ENCODE measurements around the gene GALNS.
A peak's percentile ranks its signal among the peaks of the same experiment; 100 is the strongest.

GALNS gene

DNA sequence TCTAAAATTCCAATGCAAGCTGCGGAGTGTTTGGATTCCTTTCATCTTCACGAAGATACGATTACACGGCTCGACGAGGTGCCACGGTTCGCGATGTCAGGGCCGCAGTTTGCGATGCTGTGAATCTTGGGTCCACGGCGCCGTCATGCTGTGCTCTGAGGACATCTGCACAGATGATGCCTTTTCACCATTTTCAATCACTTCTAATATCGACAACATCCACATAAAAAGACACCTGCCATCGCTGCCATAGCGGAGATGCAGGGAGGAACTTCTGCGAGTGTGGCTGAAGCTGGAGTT lies 38.2 kb downstream of the GALNS start:
- no peaks in the 10 kb centered on the region for H3K27me3 Mint-ChIP-seq
- no peak for ATAC-seq
- H3K4me3 Mint-ChIP-seq: no peak overlapping the region
- no peaks in the 10 kb centered on the region for H3K9me3 Mint-ChIP-seq
- H3K4me1 Mint-ChIP-seq: no peaks in the 10 kb centered on the region
- H3K27ac Mint-ChIP-seq: no peak overlapping the region
- DNase-seq: no peak
- no peaks in the 10 kb centered on the region for H3K36me3 Mint-ChIP-seq (ENCODE audit: low read depth)

DNA sequence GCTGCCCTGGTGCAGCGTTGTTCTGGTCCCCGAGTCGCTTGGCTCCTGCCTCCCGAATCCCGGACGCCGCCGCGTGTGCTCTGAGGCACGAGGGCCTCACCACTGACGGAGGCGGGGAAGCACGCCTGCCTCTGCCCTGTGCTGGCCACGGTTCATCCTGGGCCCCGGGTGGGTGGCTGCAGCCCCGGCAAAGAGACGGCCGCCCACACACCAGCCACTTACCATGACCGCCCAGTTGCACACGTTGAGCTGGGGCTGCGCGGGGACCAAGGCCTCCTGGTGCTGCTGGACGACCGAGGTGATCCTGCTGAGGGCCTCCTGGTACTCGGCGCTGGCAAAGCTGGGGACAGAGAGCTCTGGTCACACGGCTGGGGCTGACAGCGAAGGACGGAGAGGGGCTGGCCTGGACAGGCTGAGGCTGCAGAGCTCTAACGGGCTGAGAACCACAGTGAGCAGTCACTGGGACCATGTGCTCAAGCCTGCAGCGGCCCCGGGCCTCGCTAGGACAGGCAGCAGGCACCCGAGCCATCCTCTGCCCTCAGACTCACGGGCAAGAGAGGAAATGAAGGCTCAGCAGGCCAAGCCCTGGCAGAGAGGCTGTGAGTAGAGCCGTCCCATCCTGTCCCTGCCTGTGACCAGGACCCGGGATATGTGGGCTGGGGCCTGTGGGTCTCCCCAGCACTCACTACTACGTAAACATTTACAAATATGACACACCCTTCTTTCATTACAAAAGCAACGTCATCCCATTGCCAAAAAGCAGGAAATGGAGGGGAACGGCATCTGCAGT lies 38.8 kb downstream of the GALNS start:
- no peaks in the 10 kb centered on the region for H3K4me1 Mint-ChIP-seq
- no peaks in the 10 kb centered on the region for H3K36me3 Mint-ChIP-seq (ENCODE audit: low read depth)
- ATAC-seq (no peak), DNase-seq (no peak)
- no peak overlapping the region for H3K27ac Mint-ChIP-seq
- no peak overlapping the region for H3K4me3 Mint-ChIP-seq
- no peaks in the 10 kb centered on the region for H3K9me3 Mint-ChIP-seq
- no peaks in the 10 kb centered on the region for H3K27me3 Mint-ChIP-seq

DNA sequence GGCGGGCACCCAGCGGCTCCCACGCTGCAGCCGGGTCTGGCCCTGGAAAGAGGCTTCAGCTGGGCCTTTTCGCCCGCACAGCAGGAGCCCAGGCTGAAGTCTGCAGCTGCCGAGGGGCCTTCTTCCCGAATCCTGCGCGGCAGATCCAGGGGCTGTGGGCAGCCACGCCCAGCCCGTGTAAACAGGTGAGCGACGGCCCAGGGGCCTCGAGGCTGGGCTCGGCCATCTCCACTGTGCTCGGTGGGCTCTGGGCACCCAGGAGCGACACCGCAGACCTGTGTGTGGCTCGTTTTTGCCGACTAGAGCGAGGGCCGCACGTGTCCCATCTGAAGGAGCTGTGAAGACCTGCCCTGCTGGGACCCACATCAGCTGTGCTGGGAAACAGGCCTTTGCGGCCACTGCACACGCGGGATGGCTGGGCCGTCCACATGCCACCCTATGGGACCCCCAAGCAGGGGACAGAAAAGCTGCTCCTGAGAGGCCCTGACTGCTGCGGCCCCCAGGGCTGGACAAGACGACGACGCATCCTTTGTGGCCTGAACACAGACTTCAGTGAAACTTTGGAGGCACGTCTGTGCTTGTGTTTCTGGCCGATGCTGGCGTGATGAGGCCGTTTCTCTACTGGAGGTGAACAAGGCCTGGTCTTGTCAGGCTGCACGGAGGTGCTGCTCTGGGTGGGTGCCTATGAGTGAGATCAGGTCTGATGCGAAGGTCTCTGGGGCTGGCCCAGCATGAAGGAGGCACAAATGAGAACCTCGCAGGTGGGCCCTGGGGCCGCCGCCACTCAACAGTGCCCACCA lies 39.8 kb downstream of the GALNS start:
- DNase-seq (no peak), ATAC-seq (no peak)
- Mint-ChIP-seq H3K4me3 (no peak overlapping the region), H3K4me1 (peaks cover 5% of the 10 kb centered on the region), H3K9me3 (no peaks in the 10 kb centered on the region), H3K27me3 (no peaks in the 10 kb centered on the region), H3K36me3 (ENCODE audit: low read depth) (no peaks in the 10 kb centered on the region), H3K27ac (no peak overlapping the region)

DNA sequence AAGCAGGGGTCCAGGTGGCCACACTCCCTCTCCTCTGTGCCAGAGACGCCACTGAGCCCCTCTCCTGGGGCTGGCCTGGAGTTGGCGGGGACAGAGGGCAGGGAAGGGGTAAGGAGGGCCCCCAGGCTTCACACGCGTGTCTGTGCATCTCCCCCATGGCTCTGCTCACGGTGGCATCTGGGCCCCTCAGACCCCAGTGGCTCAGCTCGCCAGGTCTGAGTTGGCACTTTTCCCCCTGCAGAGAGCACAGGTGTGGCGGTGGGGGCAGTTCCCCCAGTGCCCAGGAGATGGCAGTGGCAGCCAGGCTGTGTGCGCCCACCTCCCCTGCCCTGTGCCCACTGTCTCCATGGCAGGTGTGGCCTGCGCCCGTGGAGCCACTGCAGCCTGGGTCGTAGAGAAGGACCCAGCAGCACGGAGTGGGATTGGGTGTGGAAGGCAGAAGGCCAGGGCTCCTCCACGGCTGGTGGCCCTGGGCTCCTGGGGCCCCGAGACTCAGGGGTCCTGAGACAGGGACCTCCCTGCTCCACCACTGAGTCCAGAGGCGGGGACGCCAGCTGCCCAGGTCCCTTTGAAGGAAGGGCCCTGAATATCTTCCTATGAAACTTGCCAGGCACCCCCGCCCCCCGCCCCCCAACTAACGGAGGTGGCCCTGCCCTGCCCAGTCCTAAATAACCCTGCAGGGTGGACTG lies 40.7 kb downstream of the GALNS start:
- no peaks in the 10 kb centered on the region for H3K27me3 Mint-ChIP-seq
- peaks cover 5% of the 10 kb centered on the region for H3K4me1 Mint-ChIP-seq
- DNase-seq (peak; percentile 76), ATAC-seq (peak; percentile 11)
- no peak overlapping the region for H3K27ac Mint-ChIP-seq
- no peaks in the 10 kb centered on the region for H3K36me3 Mint-ChIP-seq (ENCODE audit: low read depth)
- H3K4me3 Mint-ChIP-seq: no peak overlapping the region
- no peaks in the 10 kb centered on the region for H3K9me3 Mint-ChIP-seq

DNA sequence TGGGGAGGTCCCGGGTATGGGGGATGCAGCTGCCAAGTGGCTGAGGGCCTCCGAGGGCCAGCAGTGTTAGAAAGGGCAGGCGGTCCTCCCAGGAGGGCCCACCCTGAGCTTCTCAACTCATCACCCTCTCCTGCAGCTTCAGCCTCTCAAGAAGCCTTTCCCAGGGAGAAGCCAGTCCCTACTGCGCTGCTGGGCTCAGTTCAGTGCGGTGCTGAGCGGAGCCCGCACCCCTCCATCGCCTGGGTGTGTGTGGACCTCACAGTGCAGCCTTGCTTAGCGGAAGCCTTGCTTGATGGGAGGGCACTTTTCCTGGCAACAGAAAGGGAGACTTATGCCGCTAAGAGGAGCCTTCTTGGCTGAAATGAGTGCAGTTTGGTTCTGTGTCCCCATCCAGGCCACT lies 41.5 kb downstream of the GALNS start:
- no peak for ATAC-seq
- no peak for DNase-seq
- no peaks in the 10 kb centered on the region for H3K9me3 Mint-ChIP-seq
- peaks cover 7% of the 10 kb centered on the region for H3K4me1 Mint-ChIP-seq
- no peak overlapping the region for H3K27ac Mint-ChIP-seq
- no peak overlapping the region for H3K4me3 Mint-ChIP-seq
- no peaks in the 10 kb centered on the region for H3K27me3 Mint-ChIP-seq
- H3K36me3 Mint-ChIP-seq (ENCODE audit: low read depth): peaks cover 6% of the 10 kb centered on the region

DNA sequence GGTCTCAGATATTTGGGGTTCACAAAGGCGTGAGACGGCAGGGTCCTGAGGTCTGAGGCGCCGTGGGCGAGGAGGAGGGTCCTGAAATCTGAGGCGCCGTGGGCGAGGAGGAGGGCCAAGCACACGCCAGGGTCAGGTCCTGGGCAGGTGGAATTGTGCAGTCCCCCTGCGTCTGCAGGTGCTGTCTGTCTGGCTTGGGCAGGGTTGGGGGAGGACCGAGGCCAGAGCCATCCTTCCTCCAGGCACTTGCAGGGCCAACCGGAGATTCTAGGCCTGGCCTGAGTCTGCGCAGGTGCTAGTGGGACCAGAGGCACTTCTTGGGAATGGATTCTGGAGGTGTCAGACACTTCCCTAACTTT lies 42.6 kb downstream of the GALNS start:
- peaks cover 16% of the 10 kb centered on the region for H3K36me3 Mint-ChIP-seq (ENCODE audit: low read depth)
- H3K4me3 Mint-ChIP-seq: peak overlapping the region; percentile 17
- ATAC-seq (no peak), DNase-seq (no peak)
- H3K27ac Mint-ChIP-seq: no peak overlapping the region
- H3K27me3 Mint-ChIP-seq: no peaks in the 10 kb centered on the region
- H3K4me1 Mint-ChIP-seq: peaks cover 15% of the 10 kb centered on the region
- no peaks in the 10 kb centered on the region for H3K9me3 Mint-ChIP-seq

DNA sequence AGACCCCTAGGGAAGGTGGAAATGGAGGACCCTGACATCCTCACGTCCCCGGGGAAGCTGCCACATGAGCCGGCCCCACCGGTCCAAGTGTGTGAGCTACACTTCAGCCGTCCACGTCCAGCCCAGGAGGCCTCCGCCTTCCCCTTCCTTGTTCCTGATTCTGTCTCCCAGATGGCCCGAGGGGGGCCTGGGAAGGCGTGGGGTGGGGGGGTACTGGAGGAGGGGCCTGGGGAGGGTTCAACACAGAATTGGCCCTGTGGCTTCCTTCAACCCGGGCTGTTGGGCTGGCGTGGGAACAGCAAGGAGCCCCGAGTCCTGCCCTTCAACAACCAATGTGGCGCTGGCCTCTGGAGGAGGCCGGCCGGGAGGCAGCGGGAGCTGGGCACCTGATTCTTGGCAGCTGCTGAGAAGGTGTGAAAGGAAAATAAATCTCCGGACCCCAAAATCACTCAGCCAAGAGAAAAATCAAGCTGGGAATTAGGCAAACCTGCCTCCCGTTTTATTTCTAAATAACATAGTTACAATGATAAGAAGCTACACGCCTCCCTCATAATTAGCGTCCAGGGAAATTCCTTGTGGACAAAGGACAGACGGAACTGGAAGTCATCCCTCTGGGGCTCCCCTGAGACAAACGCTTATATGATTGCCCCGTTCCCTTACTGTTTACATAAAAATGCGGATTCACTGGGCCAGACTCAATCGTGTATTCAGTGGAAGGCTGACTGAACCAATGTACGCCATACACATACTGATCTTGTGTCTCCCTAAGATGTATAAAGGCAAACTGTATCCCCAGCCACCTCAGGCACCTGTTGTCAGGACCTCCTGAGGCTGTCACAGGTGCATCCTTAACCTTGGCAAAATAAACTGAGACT lies 43.2 kb downstream of the GALNS start:
- Mint-ChIP-seq H3K27ac (no peak overlapping the region), H3K27me3 (no peaks in the 10 kb centered on the region), H3K4me3 (peak overlapping the region; percentile 17), H3K4me1 (peaks cover 21% of the 10 kb centered on the region), H3K9me3 (no peaks in the 10 kb centered on the region), H3K36me3 (ENCODE audit: low read depth) (peaks cover 19% of the 10 kb centered on the region)
- ATAC-seq: no peak
- DNase-seq: no peak

DNA sequence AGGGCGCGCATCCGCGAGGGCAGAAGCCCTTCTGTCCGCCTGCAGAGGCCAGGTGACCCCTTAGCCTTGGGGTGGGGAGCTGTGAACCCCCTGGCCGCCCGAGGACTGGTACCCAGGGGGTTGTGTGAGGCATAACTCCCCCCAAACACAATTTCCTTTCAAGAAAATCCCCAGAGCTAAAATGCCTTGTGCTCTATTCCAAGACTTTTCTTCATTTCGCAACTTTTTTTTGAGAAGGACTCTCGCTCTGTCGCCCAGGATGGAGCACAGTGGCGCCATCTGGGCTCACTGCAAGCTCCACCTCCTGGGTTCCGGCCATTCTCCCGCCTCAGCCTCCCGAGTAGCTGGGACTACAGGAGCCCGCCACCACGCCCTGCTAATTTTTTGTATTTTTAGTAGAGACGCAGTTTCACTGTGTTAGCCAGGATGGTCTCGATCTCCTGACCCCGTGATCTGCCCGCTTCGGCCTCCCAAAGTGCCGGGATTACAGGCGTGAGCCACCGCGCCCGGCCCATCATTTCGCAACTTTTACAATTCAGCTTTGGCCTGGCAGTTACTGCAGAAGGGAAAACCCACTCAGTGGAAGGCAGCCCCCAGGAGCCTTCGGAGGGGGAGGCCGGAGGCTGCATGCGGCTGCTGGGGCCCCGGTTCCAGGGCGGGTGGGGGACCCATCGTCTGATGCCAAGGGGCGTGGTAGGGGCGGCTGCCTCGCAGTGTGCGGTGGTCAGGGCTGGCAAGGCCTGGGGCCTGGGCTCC lies 44.1 kb downstream of the GALNS start:
- Mint-ChIP-seq H3K36me3 (ENCODE audit: low read depth) (peaks cover 26% of the 10 kb centered on the region), H3K9me3 (no peaks in the 10 kb centered on the region), H3K4me1 (peaks cover 22% of the 10 kb centered on the region), H3K27ac (peak overlapping the region; percentile 86), H3K27me3 (no peaks in the 10 kb centered on the region), H3K4me3 (peak overlapping the region; percentile 87)
- ATAC-seq (no peak), DNase-seq (peak; percentile 36)

DNA sequence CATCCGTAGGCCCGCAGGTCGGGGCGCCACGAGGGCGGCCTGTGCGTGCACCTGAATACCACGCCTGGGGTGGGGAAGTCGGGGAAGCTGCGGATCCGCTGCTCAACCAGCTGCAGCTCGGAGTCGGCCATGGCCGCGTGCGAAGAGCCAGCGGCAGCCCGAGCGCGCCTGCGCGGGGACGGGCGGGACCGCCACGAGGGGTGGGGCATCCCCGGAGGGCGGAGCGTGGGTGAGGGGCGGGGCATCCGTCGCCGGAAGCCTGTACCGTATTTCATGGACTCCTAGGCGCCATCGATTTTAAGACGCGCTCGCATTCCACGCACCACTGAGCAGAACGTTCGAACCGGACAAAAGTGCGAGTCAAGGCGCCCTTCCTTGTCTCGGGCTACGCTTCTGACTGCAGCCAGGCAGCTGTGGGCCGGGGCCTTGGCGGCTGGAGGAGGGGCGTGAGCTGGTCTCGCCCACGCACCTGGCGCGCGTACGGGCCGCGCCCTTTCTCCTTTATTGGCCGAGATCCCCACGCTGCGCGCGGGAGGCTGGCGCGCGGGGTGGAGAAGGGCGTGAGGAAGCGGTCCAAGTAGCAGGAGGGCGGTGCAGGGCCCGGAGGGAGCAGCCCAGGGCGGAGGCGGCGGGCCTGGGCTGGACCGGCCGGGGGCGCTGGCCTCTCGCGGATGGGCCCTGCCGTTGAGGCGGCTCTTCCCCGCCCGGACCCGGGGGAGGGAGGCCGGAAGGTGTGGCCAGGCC lies 44.8 kb downstream of the GALNS start, which contains the start of gene APRT:
Gene APRT, minus strand, starts transcription at position 160 of the 744 bp plus-strand sequence. Its CDS starts 29 bp downstream, at position 131.
- Mint-ChIP-seq H3K4me3 (peak within 1 kb of the TSS; percentile 87), H3K36me3 (ENCODE audit: low read depth) (peaks cover 28% of the 10 kb centered on the region), H3K27ac (peak within 1 kb of the TSS; percentile 95), H3K27me3 (no peaks in the 10 kb centered on the region), H3K4me1 (peaks cover 24% of the 10 kb centered on the region), H3K9me3 (no peaks in the 10 kb centered on the region)
- ATAC-seq (peak; percentile 58), DNase-seq (peak; percentile 98)

DNA sequence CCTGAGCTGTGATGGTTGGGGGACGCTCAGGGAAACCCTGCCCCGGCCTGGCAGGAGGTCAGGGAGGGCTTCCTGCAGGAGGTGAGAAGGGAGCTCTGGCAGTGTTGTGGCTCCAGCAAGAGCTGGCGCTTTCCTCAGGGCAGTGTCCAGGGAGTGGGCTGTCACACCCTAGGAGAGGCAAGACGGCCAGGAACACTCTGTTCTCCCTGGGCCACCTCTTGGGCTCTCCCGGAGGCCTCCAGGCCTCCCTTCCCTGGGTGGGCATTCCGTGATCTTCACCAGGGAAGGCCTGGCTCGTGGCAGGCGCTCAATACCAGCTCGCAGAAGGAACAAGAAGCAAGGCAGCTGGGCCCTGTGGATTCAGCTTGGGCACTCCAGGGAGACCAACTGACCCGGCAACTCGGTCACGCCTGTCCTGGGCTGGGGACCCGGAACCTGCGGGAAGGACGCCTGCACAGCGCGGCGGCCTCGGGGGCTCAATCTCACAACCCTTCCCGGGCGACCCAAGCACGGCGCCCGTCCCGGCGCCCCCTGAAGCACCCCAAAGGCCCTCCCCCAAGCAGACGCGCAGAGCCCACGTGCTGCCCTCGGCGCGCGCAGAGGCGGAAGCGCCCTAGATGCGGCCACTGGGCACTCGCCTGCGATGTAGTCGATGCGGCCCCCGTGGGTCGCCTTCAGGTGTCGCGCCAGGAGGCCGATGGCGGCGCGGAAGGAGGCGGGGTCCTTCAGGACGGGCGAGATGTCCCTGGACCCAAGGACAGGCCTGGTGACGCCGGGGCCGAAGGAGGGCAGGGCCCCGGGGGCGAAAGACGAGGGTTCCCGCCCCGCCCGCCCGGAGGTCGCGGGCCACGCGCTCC lies 45.6 kb downstream of the GALNS start:
- Mint-ChIP-seq H3K27me3 (no peaks in the 10 kb centered on the region), H3K4me1 (peaks cover 24% of the 10 kb centered on the region), H3K36me3 (ENCODE audit: low read depth) (peaks cover 28% of the 10 kb centered on the region), H3K27ac (peak overlapping the region; percentile 95), H3K4me3 (peak overlapping the region; percentile 87), H3K9me3 (no peaks in the 10 kb centered on the region)
- DNase-seq (peak; percentile 73), ATAC-seq (peak; percentile 38)

DNA sequence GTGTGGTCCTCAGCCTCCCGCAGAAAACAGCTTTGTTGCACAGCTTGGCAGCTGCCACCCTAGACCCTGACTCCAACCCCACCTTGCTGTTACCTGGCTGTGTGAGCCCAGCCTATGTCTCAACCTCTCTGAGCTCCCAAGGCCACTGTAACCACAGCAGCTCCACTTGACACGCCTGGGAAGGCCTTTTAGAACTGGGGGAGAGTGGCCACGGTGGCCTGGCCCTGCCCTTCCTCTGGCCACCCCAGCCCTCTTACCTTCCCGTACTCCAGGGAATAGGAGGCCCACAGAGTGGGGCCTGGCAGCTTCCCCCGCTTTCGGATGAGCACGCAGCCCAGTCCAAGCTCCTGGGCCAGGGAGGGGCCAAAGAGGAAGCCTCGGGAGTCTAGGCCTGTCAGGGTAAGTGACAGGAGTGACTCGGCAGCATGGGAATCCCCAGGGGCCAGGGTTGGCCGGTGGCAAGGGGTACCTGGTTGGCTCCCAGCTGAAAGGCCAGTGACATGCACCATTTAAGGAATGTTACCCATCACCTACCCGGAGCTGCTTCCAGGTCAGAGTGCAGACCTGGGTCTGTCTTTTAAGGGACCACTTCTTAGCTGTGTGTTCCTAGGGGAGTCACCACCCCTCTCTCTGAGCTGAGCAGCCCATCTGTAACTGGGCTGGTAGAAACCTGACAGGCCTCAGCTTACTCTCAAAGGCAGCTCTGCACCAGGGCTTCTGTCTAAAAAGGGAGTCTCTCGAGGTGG lies 46.4 kb downstream of the GALNS start:
- peak; percentile 39 for ATAC-seq
- Mint-ChIP-seq H3K27me3 (no peaks in the 10 kb centered on the region), H3K36me3 (ENCODE audit: low read depth) (peaks cover 28% of the 10 kb centered on the region), H3K4me3 (peak overlapping the region; percentile 87), H3K27ac (peak overlapping the region; percentile 95), H3K9me3 (no peaks in the 10 kb centered on the region), H3K4me1 (peaks cover 24% of the 10 kb centered on the region)
- peak; percentile 67 for DNase-seq

DNA sequence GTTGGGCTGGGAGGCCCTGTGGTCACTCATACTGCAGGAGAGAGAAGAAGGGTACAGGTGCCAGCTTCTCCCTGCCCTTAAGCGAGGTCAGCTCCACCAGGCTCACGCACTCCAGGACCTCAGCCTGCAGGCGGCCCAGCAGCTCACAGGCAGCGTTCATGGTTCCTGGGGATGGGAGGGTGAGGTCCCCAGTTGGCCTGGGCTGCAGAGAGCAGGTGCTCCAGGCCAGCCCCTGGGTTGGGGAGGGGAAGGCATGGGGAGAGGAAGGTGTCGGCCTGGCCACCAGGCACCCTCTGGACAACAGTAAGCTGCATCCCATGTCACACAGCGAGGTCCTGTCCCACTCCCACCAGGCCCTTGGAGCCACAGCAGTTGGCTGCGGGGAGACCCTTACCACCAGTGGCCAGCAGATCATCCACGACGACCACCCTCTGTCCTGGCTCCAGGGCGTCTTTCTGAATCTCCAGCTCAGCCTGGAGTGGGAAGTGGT lies 47.0 kb downstream of the GALNS start:
- Mint-ChIP-seq H3K27me3 (no peaks in the 10 kb centered on the region), H3K9me3 (no peaks in the 10 kb centered on the region), H3K4me3 (peak overlapping the region; percentile 87), H3K4me1 (peaks cover 24% of the 10 kb centered on the region), H3K36me3 (ENCODE audit: low read depth) (peaks cover 28% of the 10 kb centered on the region), H3K27ac (peak overlapping the region; percentile 95)
- peak; percentile 31 for DNase-seq
- ATAC-seq: no peak
